Stomach (tissue), 9 donors: Measurements from ENCODE around the gene TM4SF18. TPM values are rescaled to one million over a fixed set of nuclear protein-coding genes. Genes with fewer than 3 reads are reported as not detected.

Source experiments
- DNase-seq, 2 donors: peaks; one replicate each; pipeline versions ENCODE4 v3.0.0 to v3.0.0-alpha.2; 2013 to 2019
- H3K27ac ChIP-seq, 5 donors: fragments of 200-600 bp in 4 of 5; sonication (generic) in 4 of 5; one replicate each; pipeline ENCODE4 v1.5.1; 2013 to 2019; ENCODE audit warnings: mild to moderate bottlenecking in 1 of 5, moderate library complexity in 1 of 5
- H3K27me3 ChIP-seq, 3 donors: fragments of 200-600 bp; sonication (generic); one replicate each; pipeline ENCODE4 v1.5.1; 2017 to 2019; ENCODE audit warnings: mixed run types in 1 of 3
- H3K36me3 ChIP-seq, 4 donors: fragments of 200-600 bp; sonication (generic); 1 replicate in 3 of 4; 2 replicates in 1 of 4; pipeline ENCODE4 v1.5.1; 2016 to 2019
- H3K4me1 ChIP-seq, 4 donors: fragments of 200-600 bp; sonication (generic); one replicate each; pipeline ENCODE4 v1.5.1; 2016 to 2019
- H3K4me3 ChIP-seq, 4 donors: fragments of 200-600 bp; sonication (generic) in 3 of 4; one replicate each; pipeline ENCODE4 v1.5.1; 2016 to 2019; ENCODE audit warnings: mild to moderate bottlenecking in 1 of 4
- H3K9me3 ChIP-seq, 4 donors: fragments of 200-600 bp; sonication (generic); one replicate each; pipeline ENCODE4 v1.5.1; 2016 to 2019
- CTCF ChIP-seq, 7 experiments: fragments of 450-650 bp in 4 of 7; fragments of 200-600 bp in 3 of 7; sonication (generic) in 3 of 7; IDR thresholded peaks; one replicate each; pipeline ENCODE4 v1.5.1; 2016 to 2019; ENCODE audit warnings: antibody characterized with exemption in 7 of 7, control low read depth in 2 of 7, mild to moderate bottlenecking in 1 of 7
- EP300 ChIP-seq: sonication (generic); formaldehyde crosslinking; IDR thresholded peaks from one replicate; pipeline ENCODE4 v1.6.1; 2017; ENCODE audit warnings: antibody characterized with exemption
- POLR2A ChIP-seq, 4 donors: fragments of 450-650 bp; IDR thresholded peaks; one replicate each; pipeline ENCODE4 v1.6.1; 2016; ENCODE audit warnings: antibody characterized with exemption in 4 of 4, control low read depth in 2 of 4, mild to moderate bottlenecking in 1 of 4, moderate library complexity in 1 of 4
- POLR2AphosphoS5 ChIP-seq, 3 donors: sonication (generic); formaldehyde crosslinking; IDR thresholded peaks; one replicate each; pipeline ENCODE4 v1.6.1; 2016; ENCODE audit warnings: antibody characterized with exemption in 3 of 3
- WGBS, 5 donors: extraction: QIAGEN DNeasy Blood & Tissue Kit in 3 of 5; methylation state at CpG; one replicate each; pipeline versions ENCODE4 v1.1.5 to v1.1.7; 2013 to 2018; 5-methylcytosine and 5-hydroxymethylcytosine counted together
- intact Hi-C: fragments of 100-400 bp; cut with DNase I; formaldehyde crosslinking; loops from one replicate; pipeline ENCODE4 v1.15.1; 2023; ENCODE audit warnings: low total_unique reads
- polyA plus RNA-seq, 3 donors: library from polyadenylated mRNA; stranded (reverse); fragments of 200-250 nt; gene quantifications; one replicate each; pipeline ENCODE4 v1.2.3, GENCODE V29; 2013
- total RNA-seq, 5 donors: library from RNA; depleted of rRNA; stranded (reverse); fragments of >200 nt; gene quantifications; one replicate each; pipeline versions ENCODE4 v1.1.0 to v1.2.3, GENCODE V29; 2014 to 2016
- donor health status: healthy with polysubstance abuse.
- donor health status: Bipolar disorder and iron deficiency.
- donor health status: healthy.

Gene TM4SF18
- total and polyA plus RNA-seq, 8 donors = 0.45 to 26.1 (median 1.8) TPM; not detected in 1

- DNase-seq = no peak
- no peaks in the 10 kb centered on the region for H3K27me3 ChIP-seq
- H3K36me3 ChIP-seq = no peaks in the 10 kb centered on the region
- no peaks in the 10 kb centered on the region for H3K9me3 ChIP-seq
- intact Hi-C loops = no loop called here
- H3K27ac ChIP-seq = no peak overlapping the region
- no peak overlapping the region for H3K4me3 ChIP-seq
- no peaks in the 10 kb centered on the region for H3K4me1 ChIP-seq
- no peak for TF ChIP-seq CTCF (IDR thresholded peaks at IDR 0.05)
- TF ChIP-seq POLR2A (IDR thresholded peaks at IDR 0.05) = no peak
- no peak for TF ChIP-seq EP300
- TF ChIP-seq POLR2AphosphoS5 (IDR thresholded peaks at IDR 0.05) = no peak
These were observed 7.9 kb downstream of the TM4SF18 start for GRCh38 chr3:149325581-149325980.

GRCh38 chr3:149324332-149324731 is 9.1 kb downstream of the TM4SF18 start:
- no peak overlapping the region for H3K27ac ChIP-seq
- TF ChIP-seq POLR2A (IDR thresholded peaks at IDR 0.05) = no peak
- no peak for TF ChIP-seq POLR2AphosphoS5 (IDR thresholded peaks at IDR 0.05)
- TF ChIP-seq CTCF (IDR thresholded peaks at IDR 0.05) = no peak
- no peak for TF ChIP-seq EP300
- H3K4me1 ChIP-seq = no peaks in the 10 kb centered on the region
- no peak overlapping the region for H3K4me3 ChIP-seq
- H3K9me3 ChIP-seq = no peaks in the 10 kb centered on the region
- intact Hi-C loops = no loop called here
- H3K27me3 ChIP-seq = no peaks in the 10 kb centered on the region
- H3K36me3 ChIP-seq = no peaks in the 10 kb centered on the region
- no peak for DNase-seq

DNA sequence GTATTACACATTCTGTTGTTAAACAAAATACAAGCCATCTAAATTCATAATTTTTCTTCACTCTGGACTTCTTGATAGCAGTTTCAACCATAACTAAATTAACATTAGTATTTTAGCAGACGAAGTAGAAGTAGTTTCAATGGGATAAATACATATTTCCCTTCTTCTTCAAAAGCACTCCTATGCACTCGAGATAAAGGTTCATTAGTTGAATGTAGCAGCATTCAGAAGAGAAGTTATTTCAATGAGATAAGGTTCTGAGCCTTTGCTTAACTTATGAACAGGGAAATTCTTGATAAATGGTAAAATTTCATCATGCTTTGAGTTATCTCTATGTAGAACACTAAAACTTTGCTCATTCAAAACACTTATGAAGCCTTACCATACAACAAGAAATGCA is 11.8 kb downstream of the TM4SF18 start:
- no peak for DNase-seq
- Histone ChIP-seq H3K4me1 (peaks cover 0 to 6% (median 1%) of the 10 kb centered on the region in 4 donors), H3K4me3 (no peak overlapping the region), H3K36me3 (no peaks in the 10 kb centered on the region), H3K9me3 (no peaks in the 10 kb centered on the region), H3K27ac (no peak overlapping the region), H3K27me3 (no peaks in the 10 kb centered on the region)
- intact Hi-C loops = no loop called here
- TF ChIP-seq CTCF (IDR thresholded peaks at IDR 0.05) (no peak), POLR2AphosphoS5 (IDR thresholded peaks at IDR 0.05) (no peak), EP300 (no peak), POLR2A (IDR thresholded peaks at IDR 0.05) (no peak)
- WGBS, 5 donors = 41 to 68% (median 62%) methylated on average over 2 of the region's 2 CpGs

GRCh38 chr3:149321136-149321535 is 12.3 kb downstream of the TM4SF18 start:
- no peak for TF ChIP-seq CTCF (IDR thresholded peaks at IDR 0.05)
- H3K9me3 ChIP-seq = no peaks in the 10 kb centered on the region
- H3K27me3 ChIP-seq = no peaks in the 10 kb centered on the region
- intact Hi-C loops = no loop called here
- H3K36me3 ChIP-seq = no peaks in the 10 kb centered on the region
- no peak for DNase-seq
- no peak overlapping the region for H3K4me3 ChIP-seq
- peaks cover 0 to 8% (median 3%) of the 10 kb centered on the region in 4 donors for H3K4me1 ChIP-seq
- H3K27ac ChIP-seq = no peak overlapping the region

DNA sequence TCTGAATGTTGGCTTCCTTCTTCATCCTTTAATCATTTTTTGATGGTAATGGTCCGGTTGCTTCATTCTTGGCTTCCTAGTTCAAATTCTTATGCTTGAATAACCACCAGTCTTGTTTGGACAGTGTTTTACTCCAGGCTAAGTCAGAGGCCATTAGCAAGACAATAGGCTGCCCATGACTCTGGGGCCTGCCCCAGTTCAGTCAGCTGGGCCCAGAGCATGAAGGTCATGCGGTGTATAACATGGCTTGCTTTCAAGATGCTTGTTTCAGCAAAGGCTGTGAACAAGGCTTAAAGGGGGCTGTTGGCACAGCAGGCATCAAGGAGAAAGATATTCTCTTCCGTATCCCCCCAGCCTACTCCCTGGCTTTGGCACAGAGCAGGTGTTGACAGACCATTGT is 13.7 kb downstream of the TM4SF18 start:
- no peak for DNase-seq
- TF ChIP-seq CTCF (IDR thresholded peaks at IDR 0.05) = no peak
- no peak for TF ChIP-seq EP300
- TF ChIP-seq POLR2AphosphoS5 (IDR thresholded peaks at IDR 0.05) = no peak
- no peak for TF ChIP-seq POLR2A (IDR thresholded peaks at IDR 0.05)
- H3K9me3 ChIP-seq = no peaks in the 10 kb centered on the region
- intact Hi-C loops = no loop called here
- no peak overlapping the region for H3K27ac ChIP-seq
- no peaks in the 10 kb centered on the region for H3K27me3 ChIP-seq
- H3K36me3 ChIP-seq = no peaks in the 10 kb centered on the region
- 87 to 95% (median 91%) methylated on average over 3 of the region's 3 CpGs for WGBS, 5 donors
- H3K4me3 ChIP-seq = no peak overlapping the region
- H3K4me1 ChIP-seq = peaks cover 0 to 22% (median 5%) of the 10 kb centered on the region in 4 donors
